ENCODE measurements around the gene FMNL2. TPM values are rescaled to one million over a fixed set of nuclear protein-coding genes. Genes with fewer than 3 reads are reported as not detected.

The FMNL2 gene
- total RNA-seq, 4 donors from 2014 or later: 25.2 to 35.0 (median 27.4) TPM

- ATAC-seq: peak; percentile 34
- H3K27ac ChIP-seq: peak overlapping the region in 2 of 4 donors; percentile 8 to 13
- no peaks in the 10 kb centered on the region for H3K9me3 ChIP-seq
These were observed 70.5 kb downstream of the FMNL2 start for GRCh38 chr2:152405206-152406118.

GRCh38 chr2:152406119-152406835, 71.3 kb downstream of the FMNL2 start:
- Histone ChIP-seq H3K4me3 (no peak overlapping the region), H3K9me3 (no peaks in the 10 kb centered on the region), H3K36me3 (no peaks in the 10 kb centered on the region), H3K4me1 (peaks cover 0 to 62% (median 14%) of the 10 kb centered on the region in 3 donors), H3K27ac (peak overlapping the region in 1 of 4 donors; percentile 10), H3K27me3 (no peaks in the 10 kb centered on the region)
- ATAC-seq: no peak
- TF ChIP-seq POLR2A (IDR thresholded peaks at IDR 0.05) (no peak), EP300 (IDR thresholded peaks at IDR 0.05) (no peak), POLR2AphosphoS5 (IDR thresholded peaks at IDR 0.05) (no peak)
- TF ChIP-seq, protein P1, sequence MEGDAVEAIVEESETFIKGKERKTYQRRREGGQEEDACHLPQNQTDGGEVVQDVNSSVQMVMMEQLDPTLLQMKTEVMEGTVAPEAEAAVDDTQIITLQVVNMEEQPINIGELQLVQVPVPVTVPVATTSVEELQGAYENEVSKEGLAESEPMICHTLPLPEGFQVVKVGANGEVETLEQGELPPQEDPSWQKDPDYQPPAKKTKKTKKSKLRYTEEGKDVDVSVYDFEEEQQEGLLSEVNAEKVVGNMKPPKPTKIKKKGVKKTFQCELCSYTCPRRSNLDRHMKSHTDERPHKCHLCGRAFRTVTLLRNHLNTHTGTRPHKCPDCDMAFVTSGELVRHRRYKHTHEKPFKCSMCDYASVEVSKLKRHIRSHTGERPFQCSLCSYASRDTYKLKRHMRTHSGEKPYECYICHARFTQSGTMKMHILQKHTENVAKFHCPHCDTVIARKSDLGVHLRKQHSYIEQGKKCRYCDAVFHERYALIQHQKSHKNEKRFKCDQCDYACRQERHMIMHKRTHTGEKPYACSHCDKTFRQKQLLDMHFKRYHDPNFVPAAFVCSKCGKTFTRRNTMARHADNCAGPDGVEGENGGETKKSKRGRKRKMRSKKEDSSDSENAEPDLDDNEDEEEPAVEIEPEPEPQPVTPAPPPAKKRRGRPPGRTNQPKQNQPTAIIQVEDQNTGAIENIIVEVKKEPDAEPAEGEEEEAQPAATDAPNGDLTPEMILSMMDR (IDR thresholded peaks at IDR 0.05): no peak
- 43 to 47% methylated on average over 2 of the region's 2 CpGs for WGBS, 2 donors (ENCODE audit: low coverage in 1 of 2)

More at GRCh38 chr2:152405206-152406118, 70.5 kb downstream of the FMNL2 start:
- H3K4me3 ChIP-seq: no peak overlapping the region
- no peaks in the 10 kb centered on the region for H3K36me3 ChIP-seq
- 80% methylated on average over 2 of the region's 2 CpGs; no CpG with 5 or more reads in 1 of the 2 donors for WGBS, 2 donors (ENCODE audit: low coverage in 1 of 2)
- TF ChIP-seq POLR2A (IDR thresholded peaks at IDR 0.05) (no peak), EP300 (IDR thresholded peaks at IDR 0.05) (no peak), POLR2AphosphoS5 (IDR thresholded peaks at IDR 0.05) (no peak)
- TF ChIP-seq, protein P1 (IDR thresholded peaks at IDR 0.05): no peak
- no peaks in the 10 kb centered on the region for H3K27me3 ChIP-seq
- peaks cover 0 to 61% (median 14%) of the 10 kb centered on the region in 3 donors for H3K4me1 ChIP-seq

DNA sequence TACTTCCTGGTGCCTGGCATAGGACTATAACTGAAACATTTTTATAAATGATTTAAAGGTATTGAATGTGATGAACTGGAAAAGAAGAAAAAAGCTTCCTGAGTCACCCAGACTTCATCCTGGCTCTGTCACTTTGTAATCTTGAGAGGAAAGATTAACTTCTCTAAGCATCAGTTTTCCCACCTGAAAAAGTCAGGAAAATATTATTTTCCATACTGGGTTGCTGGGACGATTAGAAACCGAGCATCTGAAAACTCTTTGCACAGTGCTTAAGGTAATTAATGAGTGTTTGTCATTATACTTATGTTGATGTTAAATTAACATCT, 71.8 kb downstream of the FMNL2 start:
- TF ChIP-seq, protein P1 (IDR thresholded peaks at IDR 0.05): no peak
- TF ChIP-seq POLR2AphosphoS5 (IDR thresholded peaks at IDR 0.05) (no peak), EP300 (IDR thresholded peaks at IDR 0.05) (no peak), POLR2A (IDR thresholded peaks at IDR 0.05) (no peak)
- ATAC-seq: no peak
- Histone ChIP-seq H3K36me3 (no peaks in the 10 kb centered on the region), H3K4me3 (peak overlapping the region in 1 of 2 donors; percentile 13), H3K27ac (peak overlapping the region in 1 of 4 donors; percentile 46), H3K4me1 (peaks cover 0 to 66% (median 14%) of the 10 kb centered on the region in 3 donors), H3K27me3 (no peaks in the 10 kb centered on the region), H3K9me3 (no peaks in the 10 kb centered on the region)
- WGBS, 2 donors (ENCODE audit: low coverage in 1 of 2): 33 to 47% methylated on average over 2 of the region's 2 CpGs

- Histone ChIP-seq H3K4me3 (peak overlapping the region in 1 of 2 donors; percentile 13), H3K4me1 (peaks cover 0 to 65% (median 14%) of the 10 kb centered on the region in 3 donors), H3K9me3 (no peaks in the 10 kb centered on the region), H3K36me3 (no peaks in the 10 kb centered on the region), H3K27ac (peak overlapping the region in 3 of 4 donors; percentile 18 to 46 (median 41)), H3K27me3 (no peaks in the 10 kb centered on the region)
- no peak for ATAC-seq
- 39 to 45% methylated on average over 2 to 8 of the region's 8 CpGs for WGBS, 2 donors (ENCODE audit: low coverage in 1 of 2)
- TF ChIP-seq POLR2AphosphoS5 (IDR thresholded peaks at IDR 0.05) (no peak), EP300 (IDR thresholded peaks at IDR 0.05) (no peak), POLR2A (IDR thresholded peaks at IDR 0.05) (no peak)
- TF ChIP-seq, protein P1 (IDR thresholded peaks at IDR 0.05): peak in 1 of 4 experiments; percentile 11
These were observed 72.3 kb downstream of the FMNL2 start for GRCh38 chr2:152407204-152407721.
